DND-41 (cell line): ENCODE measurements around the gene C1orf21.

Experiments
- CTCF ChIP-seq: IDR thresholded peaks from 2 replicates; pipeline ENCODE4 v1.5.1; 2012; ENCODE audit warnings: borderline replicate concordance, low read length, moderate library complexity, mild to moderate bottlenecking; ENCODE audit not compliant: poor library complexity, severe bottlenecking; ENCODE audit errors: extremely low read depth
- EZH2 ChIP-seq: IDR thresholded peaks from 3 replicates; pipeline ENCODE4 v1.6.1; 2012; ENCODE audit warnings: borderline replicate concordance, low read depth, mild to moderate bottlenecking, moderate library complexity, low read length, inconsistent platforms; ENCODE audit not compliant: severe bottlenecking

GRCh38 chr1:184403961-184404726 is 17.3 kb downstream of the C1orf21 start:
- no peak for TF ChIP-seq EZH2
- no peak for TF ChIP-seq CTCF
